ES-I3 (cell line): ENCODE data around the gene PIK3AP1.

Experiments
- H3K36me3 ChIP-seq: 2 replicates; pipeline ENCODE4 v1.6.1; 2013; ENCODE audit warnings: mild to moderate bottlenecking, low read length, control low read depth, moderate library complexity; ENCODE audit not compliant: insufficient read depth
- H3K4me1 ChIP-seq: 2 replicates; pipeline ENCODE4 v1.6.1; 2013; ENCODE audit warnings: mild to moderate bottlenecking, control low read depth, low read length; ENCODE audit not compliant: insufficient read depth
- H3K9ac ChIP-seq: 2 replicates; pipeline ENCODE4 v1.6.1; 2013; ENCODE audit warnings: low read depth, mild to moderate bottlenecking, low read length, moderate library complexity
- H3K9me3 ChIP-seq: 2 replicates; pipeline ENCODE4 v1.6.1; 2013; ENCODE audit warnings: mild to moderate bottlenecking, low read length, moderate library complexity; ENCODE audit not compliant: control insufficient read depth, insufficient read depth

The PIK3AP1 gene

DNA sequence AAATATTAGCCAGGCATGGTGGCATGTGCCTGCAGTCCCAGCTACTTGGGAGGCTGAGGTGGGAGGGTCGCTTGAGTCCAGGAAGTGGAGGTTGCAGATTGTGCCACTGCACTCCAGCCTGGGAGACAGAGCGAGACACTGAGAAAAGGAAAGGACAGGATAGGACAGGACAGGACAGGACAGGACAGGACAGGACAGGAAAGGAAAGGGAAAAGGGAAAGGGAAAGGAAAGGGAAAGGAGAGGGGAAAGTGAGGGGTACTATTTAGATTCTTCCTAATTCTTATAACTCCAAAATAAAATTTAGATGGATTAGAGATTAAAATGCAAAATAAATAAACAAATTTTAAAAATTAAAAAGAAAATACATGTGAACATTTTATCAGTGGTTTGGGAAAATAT lies 58.7 kb downstream of the PIK3AP1 start:
- no peaks in the 10 kb centered on the region for H3K4me1 ChIP-seq
- H3K36me3 ChIP-seq, result no peaks in the 10 kb centered on the region
- no peaks in the 10 kb centered on the region for H3K9me3 ChIP-seq
- H3K9ac ChIP-seq, result no peak overlapping the region

DNA sequence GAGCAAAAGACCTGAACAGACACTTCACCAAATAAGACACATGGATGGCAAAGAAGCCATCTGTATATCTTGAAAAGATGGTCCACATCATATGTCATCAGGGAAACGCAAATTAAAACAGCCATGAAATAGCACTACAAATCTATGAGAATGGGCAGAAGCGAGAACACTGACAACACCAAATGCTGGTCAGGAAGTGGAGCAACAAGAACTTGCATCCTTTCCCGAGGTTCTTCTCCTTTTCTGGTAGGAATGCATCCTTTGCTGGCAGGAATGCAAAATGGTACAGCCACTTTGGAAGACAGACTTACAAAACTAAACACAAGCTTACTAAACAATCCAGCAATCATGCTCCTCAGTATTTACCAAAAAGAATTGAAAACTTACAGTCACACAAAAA lies 60.0 kb downstream of the PIK3AP1 start:
- Histone ChIP-seq H3K9ac (no peak overlapping the region), H3K4me1 (no peaks in the 10 kb centered on the region), H3K9me3 (no peaks in the 10 kb centered on the region), H3K36me3 (no peaks in the 10 kb centered on the region)

DNA sequence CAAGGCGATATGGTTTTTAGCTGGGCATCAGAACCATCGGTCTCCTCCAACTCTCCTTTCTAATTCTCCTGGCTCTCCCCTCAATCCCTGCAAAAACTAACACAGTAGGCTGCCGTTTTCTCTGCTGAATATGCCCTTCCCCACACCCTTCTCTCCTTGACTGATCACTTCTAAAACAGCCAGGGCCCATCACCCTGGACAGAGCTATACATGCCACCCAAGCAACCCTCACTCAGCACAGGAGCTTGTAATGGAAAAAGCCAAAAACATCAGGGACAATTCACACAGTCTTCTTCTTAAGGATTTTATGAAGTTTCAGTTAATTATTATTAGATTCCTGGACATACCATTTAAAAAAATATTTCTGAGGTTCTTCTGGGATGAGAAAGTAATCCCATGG lies 61.5 kb downstream of the PIK3AP1 start:
- H3K9ac ChIP-seq, result no peak overlapping the region
- no peaks in the 10 kb centered on the region for H3K4me1 ChIP-seq
- no peaks in the 10 kb centered on the region for H3K36me3 ChIP-seq
- H3K9me3 ChIP-seq, result no peaks in the 10 kb centered on the region

GRCh38 chr10:96657385-96657784 lies 62.9 kb downstream of the PIK3AP1 start:
- H3K36me3 ChIP-seq, result no peaks in the 10 kb centered on the region
- no peaks in the 10 kb centered on the region for H3K9me3 ChIP-seq
- no peak overlapping the region for H3K9ac ChIP-seq
- no peaks in the 10 kb centered on the region for H3K4me1 ChIP-seq

GRCh38 chr10:96656839-96657238 lies 63.5 kb downstream of the PIK3AP1 start:
- H3K36me3 ChIP-seq, result no peaks in the 10 kb centered on the region
- H3K9ac ChIP-seq, result no peak overlapping the region

DNA sequence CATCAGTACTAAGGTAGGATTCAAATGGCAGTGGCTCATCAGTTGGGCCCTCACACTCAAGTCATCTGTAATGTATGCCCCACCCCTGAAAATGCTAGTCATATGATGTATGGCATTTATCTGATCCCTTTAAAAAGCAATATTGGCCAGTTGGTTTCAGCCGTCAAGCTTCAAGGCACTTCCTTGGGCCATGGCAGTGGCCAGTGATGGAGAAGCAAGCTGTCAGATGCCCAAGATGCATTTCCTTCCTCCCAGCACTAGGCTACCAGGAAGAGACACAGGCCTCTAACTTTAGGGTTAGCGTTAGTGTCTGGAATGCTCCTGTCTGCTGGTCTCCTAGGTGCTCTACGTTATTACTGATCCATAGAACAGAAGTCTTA lies 64.1 kb downstream of the PIK3AP1 start:
- H3K4me1 ChIP-seq, result no peaks in the 10 kb centered on the region
- H3K9ac ChIP-seq, result no peak overlapping the region
- no peaks in the 10 kb centered on the region for H3K36me3 ChIP-seq
- H3K9me3 ChIP-seq, result no peaks in the 10 kb centered on the region

More at GRCh38 chr10:96656839-96657238, 63.5 kb downstream of the PIK3AP1 start:
- H3K9me3 ChIP-seq, result no peaks in the 10 kb centered on the region
- H3K4me1 ChIP-seq, result no peaks in the 10 kb centered on the region

GRCh38 chr10:96655461-96656197 lies 64.7 kb downstream of the PIK3AP1 start:
- no peaks in the 10 kb centered on the region for H3K4me1 ChIP-seq
- H3K36me3 ChIP-seq, result no peaks in the 10 kb centered on the region
- no peaks in the 10 kb centered on the region for H3K9me3 ChIP-seq
- no peak overlapping the region for H3K9ac ChIP-seq

DNA sequence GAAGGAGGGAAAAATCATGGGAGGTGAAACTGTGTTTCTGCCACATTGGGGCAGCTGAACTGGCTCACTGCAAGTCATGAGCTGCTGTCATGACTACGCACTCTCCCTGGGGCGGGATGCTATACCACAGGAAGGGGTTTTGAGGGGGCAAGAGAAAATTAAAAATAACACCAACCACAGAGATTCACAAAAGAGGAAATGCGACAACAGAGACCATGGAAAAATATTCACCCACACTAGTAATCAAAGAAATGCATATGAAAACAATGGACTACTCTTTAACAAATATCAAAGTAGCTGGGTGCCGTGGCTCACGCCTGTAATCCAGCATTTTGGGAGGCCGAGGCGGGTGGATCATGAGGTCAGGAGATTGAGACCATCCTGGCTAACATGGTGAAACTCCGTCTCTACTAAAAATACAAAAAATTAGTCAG lies 68.3 kb downstream of the PIK3AP1 start:
- Histone ChIP-seq H3K9me3 (no peaks in the 10 kb centered on the region), H3K36me3 (no peaks in the 10 kb centered on the region; the same call in 1 of the 2 replicates), H3K4me1 (no peaks in the 10 kb centered on the region), H3K9ac (no peak overlapping the region)

DNA sequence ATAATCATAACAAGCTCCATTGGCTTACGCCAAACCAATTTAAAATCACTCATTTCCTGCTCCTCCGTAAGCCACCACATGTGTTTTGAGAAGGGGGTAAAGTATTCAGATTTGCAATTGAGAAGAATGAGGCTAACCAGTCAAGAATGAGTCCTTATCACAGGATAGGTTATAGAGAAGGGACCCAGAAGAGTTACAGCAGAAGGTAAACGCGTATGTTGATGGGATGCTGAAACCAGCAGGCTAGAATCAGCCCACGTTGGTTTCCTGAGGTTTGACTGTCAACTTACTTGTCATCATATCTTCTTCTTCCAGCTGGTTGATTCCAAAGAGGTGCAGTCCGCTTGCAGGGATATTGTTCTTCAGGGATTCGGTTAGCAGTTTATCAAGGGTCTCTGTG lies 69.4 kb downstream of the PIK3AP1 start:
- Histone ChIP-seq H3K4me1 (no peaks in the 10 kb centered on the region), H3K9me3 (no peaks in the 10 kb centered on the region), H3K9ac (no peak overlapping the region), H3K36me3 (no peaks in the 10 kb centered on the region; the same call in 1 of the 2 replicates)

GRCh38 chr10:96648297-96648696 lies 72.0 kb downstream of the PIK3AP1 start:
- H3K9me3 ChIP-seq, result no peaks in the 10 kb centered on the region
- no peaks in the 10 kb centered on the region for H3K4me1 ChIP-seq
- no peaks in the 10 kb centered on the region; the same call in 1 of the 2 replicates for H3K36me3 ChIP-seq
- no peak overlapping the region for H3K9ac ChIP-seq

DNA sequence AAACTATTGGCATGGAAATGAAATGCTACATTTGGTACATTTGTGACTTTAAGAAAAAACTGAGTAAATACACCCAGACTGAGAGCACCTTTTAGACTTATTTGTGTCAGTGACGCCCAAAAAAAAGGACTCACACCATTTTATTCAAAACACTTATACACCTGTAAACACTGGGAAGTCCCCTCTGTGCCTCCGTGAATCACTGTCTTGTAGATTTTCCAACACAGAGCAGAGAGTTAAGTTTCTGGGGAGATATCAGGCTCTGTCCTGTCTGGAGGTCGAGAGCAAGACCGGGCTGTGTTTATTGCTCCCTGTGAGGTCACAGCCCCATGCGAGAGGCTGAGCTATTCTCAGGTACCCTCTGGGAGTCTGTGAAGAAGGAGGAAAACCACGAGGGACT lies 72.8 kb downstream of the PIK3AP1 start:
- Histone ChIP-seq H3K9me3 (no peaks in the 10 kb centered on the region), H3K36me3 (no peaks in the 10 kb centered on the region; the same call in 1 of the 2 replicates), H3K9ac (no peak overlapping the region), H3K4me1 (no peaks in the 10 kb centered on the region)

DNA sequence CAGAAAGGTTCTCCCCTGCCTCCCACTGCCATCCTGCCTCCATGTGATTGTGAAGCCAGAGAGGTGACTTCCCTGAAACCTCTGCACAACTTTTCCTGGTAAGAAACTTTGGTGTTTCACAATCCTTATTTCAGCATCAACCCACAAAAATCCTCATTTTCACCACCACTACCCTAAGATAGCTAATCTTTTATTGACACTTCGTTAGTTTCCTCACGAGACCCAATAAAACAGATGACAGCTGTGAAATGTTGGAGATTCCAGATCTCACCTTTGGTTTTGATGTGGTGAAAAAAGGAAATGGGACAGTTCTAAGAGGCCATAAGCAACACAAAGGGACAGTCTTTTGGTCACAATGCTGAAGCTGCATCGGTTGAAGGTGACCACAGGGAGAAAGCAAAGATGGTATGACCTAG lies 73.6 kb downstream of the PIK3AP1 start:
- Histone ChIP-seq H3K9me3 (no peaks in the 10 kb centered on the region), H3K9ac (no peak overlapping the region), H3K4me1 (no peaks in the 10 kb centered on the region), H3K36me3 (no peaks in the 10 kb centered on the region; the same call in 1 of the 2 replicates)

- Histone ChIP-seq H3K9ac (no peak overlapping the region), H3K9me3 (no peaks in the 10 kb centered on the region), H3K36me3 (no peaks in the 10 kb centered on the region; the same call in 1 of the 2 replicates), H3K4me1 (no peaks in the 10 kb centered on the region)
Measured at GRCh38 chr10:96646301-96646700, 74.0 kb downstream of the PIK3AP1 start.

DNA sequence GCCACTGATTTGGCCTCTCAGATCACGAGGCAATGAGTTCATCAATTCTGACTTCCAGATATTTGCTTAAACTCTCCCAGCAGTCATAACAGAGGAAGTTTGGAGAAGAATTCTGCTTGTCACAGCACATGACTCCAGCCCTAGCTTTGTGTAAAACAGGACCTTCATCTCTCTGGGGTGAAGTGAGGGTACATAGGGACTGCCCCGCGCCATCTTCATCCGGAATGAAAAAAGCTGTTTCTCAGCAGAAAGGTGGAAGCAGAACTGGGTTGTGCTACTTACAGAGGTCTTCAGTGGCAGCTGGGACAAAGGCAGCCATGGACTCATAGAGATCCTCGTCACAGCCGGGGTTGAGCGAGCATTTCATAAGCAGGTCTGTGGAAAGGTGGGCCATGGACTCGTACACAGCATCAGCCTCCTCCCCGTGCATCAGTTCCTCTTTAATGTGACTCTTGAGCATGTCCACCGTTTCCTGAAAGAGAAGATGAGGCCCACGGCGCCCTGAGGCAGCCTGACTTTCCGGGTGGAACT lies 75.1 kb downstream of the PIK3AP1 start:
- Histone ChIP-seq H3K4me1 (no peaks in the 10 kb centered on the region), H3K36me3 (no peaks in the 10 kb centered on the region; the same call in 1 of the 2 replicates), H3K9ac (no peak overlapping the region), H3K9me3 (no peaks in the 10 kb centered on the region)

DNA sequence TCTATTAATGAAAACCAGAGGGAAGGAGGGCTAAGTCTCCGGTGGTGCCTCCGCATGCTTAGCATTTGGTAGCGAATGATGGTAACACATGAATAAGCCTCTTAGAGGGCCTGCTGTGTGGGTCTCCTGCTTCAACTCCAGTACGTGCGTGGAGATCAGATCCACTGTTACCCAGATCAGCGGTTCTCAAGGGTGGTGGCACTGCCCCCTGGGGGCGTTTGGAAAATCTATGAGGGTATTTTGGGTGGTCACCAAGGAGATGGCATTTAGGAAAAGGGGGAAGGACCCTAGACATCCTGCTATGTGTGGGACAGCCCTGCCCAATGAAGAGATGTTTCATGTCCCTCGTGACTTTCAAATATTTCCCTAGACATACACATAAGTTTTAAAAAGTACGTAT lies 76.4 kb downstream of the PIK3AP1 start:
- H3K36me3 ChIP-seq, result peaks cover 6% of the 10 kb centered on the region
- H3K9me3 ChIP-seq, result no peaks in the 10 kb centered on the region
- H3K9ac ChIP-seq, result no peak overlapping the region
- no peaks in the 10 kb centered on the region for H3K4me1 ChIP-seq
